Glutamatergic neuron (in vitro differentiated cells): Measurements from ENCODE around the gene GHR. TPM values are rescaled to one million over a fixed set of nuclear protein-coding genes. Genes with fewer than 3 reads are reported as not detected.

Experiments used
- DNase-seq: peaks from one replicate; pipeline ENCODE4 v3.0.0; 2022
- H3K27ac Mint-ChIP-seq: one replicate; pipeline ENCODE4 v1.8.0; 2020; ENCODE audit warnings: mild to moderate bottlenecking, mixed read lengths, inconsistent platforms; ENCODE audit not compliant: unreplicated experiment
- H3K27me3 Mint-ChIP-seq: one replicate; pipeline ENCODE4 v1.8.0; 2020; ENCODE audit warnings: mild to moderate bottlenecking, moderate library complexity, mixed read lengths, inconsistent platforms; ENCODE audit not compliant: unreplicated experiment
- H3K36me3 Mint-ChIP-seq: one replicate; pipeline ENCODE4 v1.8.0; 2020; ENCODE audit warnings: mild to moderate bottlenecking, mixed read lengths, inconsistent platforms; ENCODE audit not compliant: unreplicated experiment
- H3K4me1 Mint-ChIP-seq: one replicate; pipeline ENCODE4 v1.8.0; 2020; ENCODE audit warnings: mild to moderate bottlenecking, low read depth, mixed read lengths, inconsistent platforms; ENCODE audit not compliant: unreplicated experiment
- H3K4me3 Mint-ChIP-seq: one replicate; pipeline ENCODE4 v1.8.0; 2020; ENCODE audit warnings: mild to moderate bottlenecking, mixed read lengths, inconsistent platforms; ENCODE audit not compliant: unreplicated experiment
- H3K9me3 Mint-ChIP-seq: one replicate; pipeline ENCODE4 v1.8.0; 2020; ENCODE audit warnings: mild to moderate bottlenecking, moderate library complexity, mixed read lengths, inconsistent platforms; ENCODE audit not compliant: unreplicated experiment
- total RNA-seq: library from RNA; stranded (reverse); fragmentation: NEBNext Ultra II Directional; extraction: Animal tissue kit (Norgen Biotek cat#: 25700); gene quantifications from one replicate; pipeline ENCODE4 v1.2.1, GENCODE V29; 2021; ENCODE audit not compliant: unreplicated experiment
- TF ChIP-seq, protein P1 (sequence below): fragments of 200-600 bp; sonication (generic); IDR thresholded peaks from one replicate; pipeline ENCODE4 v1.5.0; 2021; ENCODE audit not compliant: partially characterized antibody, unreplicated experiment

The GHR gene
- total RNA-seq, 1 donor from 2014 or later, result not detected

DNA sequence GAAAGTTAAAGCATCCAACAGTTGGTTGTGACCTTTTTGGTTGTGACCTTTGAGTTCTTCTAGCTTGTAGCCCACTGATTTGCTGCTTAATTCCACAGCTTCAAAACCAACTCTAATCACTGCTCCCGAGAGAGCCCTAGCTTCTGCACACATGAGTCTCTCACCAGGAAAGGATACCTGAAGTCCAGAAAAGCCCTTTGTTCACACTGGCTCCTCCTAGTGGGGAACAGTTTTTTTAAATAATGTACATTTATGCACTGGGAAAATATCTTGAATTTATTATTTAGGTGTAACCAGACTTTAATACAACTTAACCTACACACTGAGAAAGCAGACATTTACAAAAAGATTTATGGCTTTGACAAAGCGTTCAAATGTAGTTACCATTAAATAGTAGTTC lies 213.2 kb downstream of the GHR start:
- H3K4me1 Mint-ChIP-seq, result peaks cover 6% of the 10 kb centered on the region
- no peaks in the 10 kb centered on the region for H3K9me3 Mint-ChIP-seq
- H3K4me3 Mint-ChIP-seq, result no peak overlapping the region
- no peak for DNase-seq
- no peaks in the 10 kb centered on the region for H3K27me3 Mint-ChIP-seq
- H3K36me3 Mint-ChIP-seq, result no peaks in the 10 kb centered on the region
- H3K27ac Mint-ChIP-seq, result no peak overlapping the region
- TF ChIP-seq, protein P1, sequence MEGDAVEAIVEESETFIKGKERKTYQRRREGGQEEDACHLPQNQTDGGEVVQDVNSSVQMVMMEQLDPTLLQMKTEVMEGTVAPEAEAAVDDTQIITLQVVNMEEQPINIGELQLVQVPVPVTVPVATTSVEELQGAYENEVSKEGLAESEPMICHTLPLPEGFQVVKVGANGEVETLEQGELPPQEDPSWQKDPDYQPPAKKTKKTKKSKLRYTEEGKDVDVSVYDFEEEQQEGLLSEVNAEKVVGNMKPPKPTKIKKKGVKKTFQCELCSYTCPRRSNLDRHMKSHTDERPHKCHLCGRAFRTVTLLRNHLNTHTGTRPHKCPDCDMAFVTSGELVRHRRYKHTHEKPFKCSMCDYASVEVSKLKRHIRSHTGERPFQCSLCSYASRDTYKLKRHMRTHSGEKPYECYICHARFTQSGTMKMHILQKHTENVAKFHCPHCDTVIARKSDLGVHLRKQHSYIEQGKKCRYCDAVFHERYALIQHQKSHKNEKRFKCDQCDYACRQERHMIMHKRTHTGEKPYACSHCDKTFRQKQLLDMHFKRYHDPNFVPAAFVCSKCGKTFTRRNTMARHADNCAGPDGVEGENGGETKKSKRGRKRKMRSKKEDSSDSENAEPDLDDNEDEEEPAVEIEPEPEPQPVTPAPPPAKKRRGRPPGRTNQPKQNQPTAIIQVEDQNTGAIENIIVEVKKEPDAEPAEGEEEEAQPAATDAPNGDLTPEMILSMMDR, result peak; percentile 36

DNA sequence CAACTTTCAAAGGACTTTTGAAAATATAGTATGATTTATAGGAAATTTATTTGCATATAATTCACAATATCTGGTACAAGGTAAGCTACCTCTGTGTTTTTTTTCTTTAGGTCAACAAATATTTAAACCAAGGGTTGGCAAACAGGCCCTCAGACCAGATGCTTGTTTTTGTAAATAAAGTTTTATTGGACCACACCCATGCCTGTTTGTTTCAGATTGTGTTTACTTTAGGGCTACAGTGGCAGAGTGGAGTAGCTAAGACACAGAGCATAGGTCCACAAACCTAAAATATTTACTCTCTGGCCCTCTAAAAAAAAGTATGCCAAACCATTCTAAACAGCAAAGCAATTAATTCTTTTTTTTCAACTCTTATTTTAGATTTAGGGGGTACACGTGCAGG lies 213.7 kb downstream of the GHR start:
- Mint-ChIP-seq H3K4me1 (peaks cover 6% of the 10 kb centered on the region), H3K9me3 (no peaks in the 10 kb centered on the region)

GRCh38 chr5:42638972-42639371 lies 215.7 kb downstream of the GHR start:
- H3K4me3 Mint-ChIP-seq, result no peak overlapping the region
- DNase-seq, result no peak
- H3K9me3 Mint-ChIP-seq, result no peaks in the 10 kb centered on the region
- no peak overlapping the region for H3K27ac Mint-ChIP-seq
- H3K27me3 Mint-ChIP-seq, result no peaks in the 10 kb centered on the region
- TF ChIP-seq, protein P1, result no peak
- H3K36me3 Mint-ChIP-seq, result no peaks in the 10 kb centered on the region
- no peaks in the 10 kb centered on the region for H3K4me1 Mint-ChIP-seq

More for the DNA sequence above, 213.7 kb downstream of the GHR start:
- Mint-ChIP-seq H3K36me3 (no peaks in the 10 kb centered on the region), H3K27ac (no peak overlapping the region), H3K4me3 (no peak overlapping the region), H3K27me3 (no peaks in the 10 kb centered on the region)
- TF ChIP-seq, protein P1, result no peak
- no peak for DNase-seq

GRCh38 chr5:42640835-42641234 lies 217.6 kb downstream of the GHR start:
- Mint-ChIP-seq H3K4me1 (no peaks in the 10 kb centered on the region), H3K27me3 (no peaks in the 10 kb centered on the region), H3K4me3 (no peak overlapping the region), H3K27ac (no peak overlapping the region), H3K9me3 (no peaks in the 10 kb centered on the region), H3K36me3 (no peaks in the 10 kb centered on the region)
- no peak for DNase-seq
- TF ChIP-seq, protein P1, result no peak

DNA sequence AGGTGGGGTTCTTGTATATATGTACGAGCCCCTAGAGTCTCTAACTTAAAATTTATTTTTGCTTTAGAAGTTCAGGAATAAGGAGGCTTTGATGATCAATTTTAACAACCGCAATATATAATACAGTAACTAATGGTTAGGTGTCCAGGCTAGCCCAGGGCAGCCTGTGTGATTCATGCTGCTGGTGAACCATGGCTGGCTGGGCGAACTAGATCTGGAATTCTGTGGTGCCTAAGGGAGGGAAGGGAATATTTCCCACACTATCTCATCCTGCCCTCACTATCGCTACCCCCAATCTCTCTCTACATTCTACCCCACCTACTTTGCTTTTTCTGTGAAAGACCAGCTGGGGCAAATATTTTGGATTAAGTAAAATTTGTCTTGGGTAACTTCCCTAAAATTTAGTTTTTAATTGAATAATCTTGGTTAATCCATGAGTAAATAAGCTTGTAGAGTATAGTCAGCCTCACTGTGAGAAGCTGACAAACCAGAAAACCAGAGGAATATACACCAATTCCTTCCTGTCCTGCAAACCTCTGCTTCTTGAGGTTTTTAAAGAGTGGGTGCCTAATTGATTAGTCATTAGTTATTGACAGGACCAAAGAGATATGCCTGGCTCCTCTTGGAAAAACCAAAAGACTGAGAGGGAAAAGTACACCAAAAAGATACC lies 218.2 kb downstream of the GHR start:
- H3K27ac Mint-ChIP-seq, result no peak overlapping the region
- no peaks in the 10 kb centered on the region for H3K36me3 Mint-ChIP-seq
- TF ChIP-seq, protein P1, result no peak
- no peaks in the 10 kb centered on the region for H3K4me1 Mint-ChIP-seq
- no peaks in the 10 kb centered on the region for H3K9me3 Mint-ChIP-seq
- H3K27me3 Mint-ChIP-seq, result no peaks in the 10 kb centered on the region
- no peak for DNase-seq
- H3K4me3 Mint-ChIP-seq, result no peak overlapping the region
